HCT116 (cell line): Measurements from ENCODE around the gene CRIM1.

ENCODE experiments used
- CTCF ChIP-seq, 3 experiments: fragments of 200-600 bp in 1 of 3; sonication (generic) in 1 of 3; IDR thresholded peaks in 2 of 3; conservative IDR thresholded peaks in 1 of 3; 2 replicates each; pipeline ENCODE4 v1.5.1; 2012 to 2017; ENCODE audit warnings: low read depth in 2 of 3, low read length in 2 of 3, antibody characterized with exemption in 1 of 3, borderline replicate concordance in 1 of 3, control low read depth in 1 of 3, mild to moderate bottlenecking in 1 of 3, mixed read lengths in 1 of 3, mixed run types in 1 of 3, moderate library complexity in 1 of 3; ENCODE audit not compliant: insufficient read depth in 1 of 3
- ZNF274 ChIP-seq: fragments of 200-500 bp; sonication (Bioruptor generic); IDR thresholded peaks from 2 replicates; pipeline ENCODE4 v1.6.1; 2014; ENCODE audit warnings: mild to moderate bottlenecking, low read depth, low read length, inconsistent platforms

GRCh38 chr2:36374585-36374984, 19.0 kb downstream of the CRIM1 start:
- no peak for TF ChIP-seq CTCF (IDR thresholded peaks at IDR 0.05 in 2 of 3, conservative IDR thresholded peaks at IDR 0.05 in 1 of 3; ENCODE audit: borderline replicate concordance in 1 of 3, insufficient read depth in 1 of 3, low read depth in 2 of 3, low read length in 2 of 3)
- TF ChIP-seq ZNF274, result no peak
